ENCODE measurements around the gene MFN2. TPM values are rescaled to one million over a fixed set of nuclear protein-coding genes. Genes with fewer than 3 reads are reported as not detected.
"Not testable (repeated sequence)": the region's sequence is repeated elsewhere in the genome, so short reads cannot be mapped to it uniquely, and the experiment has no call there.

MFN2 gene
- polyA plus RNA-seq, 1 experiment, result 43.9 TPM

- H3K27me3 ChIP-seq (ENCODE audit: control insufficient read depth, insufficient read depth, low read length), result peaks cover 6% of the 10 kb centered on the region
- no peak overlapping the region for H3K27ac ChIP-seq (ENCODE audit: low read depth, low read length)
- no peak for TF ChIP-seq CTCF (IDR thresholded peaks at IDR 0.05; ENCODE audit: low read depth, low read length)
- H3K9me3 ChIP-seq (ENCODE audit: control insufficient read depth, insufficient read depth, low read length), result no peaks in the 10 kb centered on the region
- no peak overlapping the region for H3K4me3 ChIP-seq (ENCODE audit: low read depth, low read length)
- ChIA-PET CTCF (interaction anchor here (1.1 to 1.6 kb wide), 4 partner anchors 41 to 238 kb away, joined by 3 to 6 read pairs (median 3); partner anchors contain the start of gene MFN2), POLR2A (interaction anchor here (0.6 to 1.4 kb wide), 3 partner anchors 110 to 130 kb away, joined by 3 to 6 read pairs (median 4); no protein-coding TSS in a partner anchor)
- DNase-seq (ENCODE audit: low read depth, low spot score), result no peak
These were observed 58.3 kb downstream of the MFN2 start for GRCh38 chr1:12038356-12039163.

- ChIA-PET POLR2A (interaction anchor here (1.4 kb wide), 1 partner anchor 129 kb away, joined by 4 read pairs; no protein-coding TSS in a partner anchor), CTCF (interaction anchor here (1.1 to 1.2 kb wide), 2 partner anchors 40 to 238 kb away, joined by 3 read pairs; no protein-coding TSS in a partner anchor)
- Histone ChIP-seq H3K27me3 (ENCODE audit: control insufficient read depth, insufficient read depth, low read length) (peaks cover 6% of the 10 kb centered on the region), H3K9me3 (ENCODE audit: control insufficient read depth, insufficient read depth, low read length) (no peaks in the 10 kb centered on the region), H3K4me3 (ENCODE audit: low read depth, low read length) (no peak overlapping the region), H3K27ac (ENCODE audit: low read depth, low read length) (no peak overlapping the region)
- DNase-seq (ENCODE audit: low read depth, low spot score), result no peak
- TF ChIP-seq CTCF (IDR thresholded peaks at IDR 0.05; ENCODE audit: low read depth, low read length), result no peak
These were observed 58.9 kb downstream of the MFN2 start for GRCh38 chr1:12039164-12039525.

GRCh38 chr1:12039824-12040456 is 59.7 kb downstream of the MFN2 start:
- CTCF ChIA-PET, result interaction anchor here (1.2 to 1.6 kb wide), 2 partner anchors 39 to 84 kb away, joined by 3 read pairs; no protein-coding TSS in a partner anchor
- not testable (repeated sequence) for H3K27me3 ChIP-seq (ENCODE audit: control insufficient read depth, insufficient read depth, low read length); DNase-seq (ENCODE audit: low read depth, low spot score); H3K9me3 ChIP-seq (ENCODE audit: control insufficient read depth, insufficient read depth, low read length); H3K4me3 ChIP-seq (ENCODE audit: low read depth, low read length); H3K27ac ChIP-seq (ENCODE audit: low read depth, low read length)
- POLR2A ChIA-PET, result interaction anchor here (1.0 to 1.2 kb wide), 4 partner anchors 21 to 132 kb away, joined by 3 to 5 read pairs (median 3); no protein-coding TSS in a partner anchor

- POLR2A ChIA-PET, result interaction anchor here (1.0 to 1.2 kb wide), 4 partner anchors 22 to 132 kb away, joined by 3 to 5 read pairs (median 3); no protein-coding TSS in a partner anchor
- no peak overlapping the region for H3K4me3 ChIP-seq (ENCODE audit: low read depth, low read length)
- H3K9me3 ChIP-seq (ENCODE audit: control insufficient read depth, insufficient read depth, low read length), result no peaks in the 10 kb centered on the region
- peaks cover 8% of the 10 kb centered on the region for H3K27me3 ChIP-seq (ENCODE audit: control insufficient read depth, insufficient read depth, low read length)
- peak; percentile 86 for DNase-seq (ENCODE audit: low read depth, low spot score)
- no peak for TF ChIP-seq CTCF (IDR thresholded peaks at IDR 0.05; ENCODE audit: low read depth, low read length)
- CTCF ChIA-PET, result interaction anchor here (1.6 kb wide), 1 partner anchor 84 kb away, joined by 3 read pairs; no protein-coding TSS in a partner anchor
- H3K27ac ChIP-seq (ENCODE audit: low read depth, low read length), result no peak overlapping the region
These were observed 60.3 kb downstream of the MFN2 start for GRCh38 chr1:12040457-12041051.

- not testable (repeated sequence) for H3K27ac ChIP-seq (ENCODE audit: low read depth, low read length); DNase-seq (ENCODE audit: low read depth, low spot score); H3K4me3 ChIP-seq (ENCODE audit: low read depth, low read length); H3K9me3 ChIP-seq (ENCODE audit: control insufficient read depth, insufficient read depth, low read length); H3K27me3 ChIP-seq (ENCODE audit: control insufficient read depth, insufficient read depth, low read length)
- ChIA-PET CTCF (interaction anchor here (0.6 to 1.4 kb wide), 2 partner anchors 13 to 35 kb away, joined by 3 to 4 read pairs; no protein-coding TSS in a partner anchor), POLR2A (interaction anchor here (0.6 to 0.7 kb wide), 2 partner anchors 9 to 1851 kb away, joined by 3 to 5 read pairs; no protein-coding TSS in a partner anchor)
These were observed 64.1 kb downstream of the MFN2 start for GRCh38 chr1:12044187-12044877.

All from AG04450 (cell line).